Epithelial cell of proximal tubule (primary cell): ENCODE results near the gene KIAA0586. TPM values are rescaled to one million over a fixed set of nuclear protein-coding genes. Genes with fewer than 3 reads are reported as not detected.

ENCODE experiments used
- DNase-seq: peaks from one replicate; pipeline ENCODE4 v3.0.0-alpha.2; 2011; ENCODE audit warnings: low read depth
- H3K4me3 ChIP-seq: 2 replicates; pipeline ENCODE4 v1.5.1; 2011; ENCODE audit warnings: low read depth, mild to moderate bottlenecking, low read length
- total RNA-seq: library from RNA; depleted of rRNA; stranded (reverse); fragments of >200 nt; gene quantifications from 2 replicates; pipeline ENCODE4 v1.2.3, GENCODE V29; 2015
- TF ChIP-seq, protein P1 (sequence below): conservative IDR thresholded peaks from 2 replicates; pipeline ENCODE4 v1.5.1; 2012; ENCODE audit warnings: low read depth, mild to moderate bottlenecking, low read length

KIAA0586 gene
- total RNA-seq, 1 donor from 2014 or later: 11.2 TPM

DNA sequence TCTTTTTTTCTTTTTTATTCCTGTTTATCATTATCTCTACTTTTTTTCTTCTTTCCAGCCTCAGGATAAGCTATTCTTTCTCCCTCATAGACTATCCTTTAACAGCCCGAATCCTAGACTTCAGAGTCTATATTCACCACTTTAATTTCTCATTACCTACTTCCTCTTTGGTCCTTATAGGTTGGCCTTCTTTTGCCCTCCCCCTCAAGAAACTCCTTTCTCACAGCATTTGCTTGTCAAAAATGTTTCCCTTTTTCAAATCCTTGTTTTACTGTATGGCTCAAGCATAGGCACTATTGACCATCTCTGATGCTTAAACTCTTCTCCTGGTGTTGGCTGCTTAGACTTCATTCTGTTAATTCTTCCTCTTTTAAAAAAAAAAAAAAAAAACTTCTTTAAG lies 52.5 kb downstream of the KIAA0586 start:
- TF ChIP-seq, protein P1, sequence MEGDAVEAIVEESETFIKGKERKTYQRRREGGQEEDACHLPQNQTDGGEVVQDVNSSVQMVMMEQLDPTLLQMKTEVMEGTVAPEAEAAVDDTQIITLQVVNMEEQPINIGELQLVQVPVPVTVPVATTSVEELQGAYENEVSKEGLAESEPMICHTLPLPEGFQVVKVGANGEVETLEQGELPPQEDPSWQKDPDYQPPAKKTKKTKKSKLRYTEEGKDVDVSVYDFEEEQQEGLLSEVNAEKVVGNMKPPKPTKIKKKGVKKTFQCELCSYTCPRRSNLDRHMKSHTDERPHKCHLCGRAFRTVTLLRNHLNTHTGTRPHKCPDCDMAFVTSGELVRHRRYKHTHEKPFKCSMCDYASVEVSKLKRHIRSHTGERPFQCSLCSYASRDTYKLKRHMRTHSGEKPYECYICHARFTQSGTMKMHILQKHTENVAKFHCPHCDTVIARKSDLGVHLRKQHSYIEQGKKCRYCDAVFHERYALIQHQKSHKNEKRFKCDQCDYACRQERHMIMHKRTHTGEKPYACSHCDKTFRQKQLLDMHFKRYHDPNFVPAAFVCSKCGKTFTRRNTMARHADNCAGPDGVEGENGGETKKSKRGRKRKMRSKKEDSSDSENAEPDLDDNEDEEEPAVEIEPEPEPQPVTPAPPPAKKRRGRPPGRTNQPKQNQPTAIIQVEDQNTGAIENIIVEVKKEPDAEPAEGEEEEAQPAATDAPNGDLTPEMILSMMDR: no peak
- DNase-seq: no peak
- H3K4me3 ChIP-seq: no peak overlapping the region

DNA sequence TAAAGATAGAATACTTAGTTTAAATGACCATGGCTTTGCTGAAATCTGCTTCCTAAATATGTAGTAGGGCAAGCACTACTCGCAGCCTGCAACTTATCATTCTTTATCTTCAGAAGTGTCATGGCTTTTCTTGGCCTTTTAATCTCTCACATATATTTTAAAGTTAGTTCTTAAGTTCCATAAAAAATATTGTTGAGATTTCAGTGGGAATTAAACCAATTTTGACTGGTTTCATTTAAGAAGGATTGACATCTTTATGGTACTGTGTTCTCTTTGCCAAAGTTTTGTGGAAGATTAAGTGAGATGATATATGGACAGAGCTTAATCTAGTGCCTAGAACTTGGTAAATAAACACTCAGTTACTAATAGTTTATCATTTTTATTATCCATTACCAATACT lies 56.7 kb downstream of the KIAA0586 start:
- DNase-seq: no peak
- no peak overlapping the region for H3K4me3 ChIP-seq
- TF ChIP-seq, protein P1: no peak

DNA sequence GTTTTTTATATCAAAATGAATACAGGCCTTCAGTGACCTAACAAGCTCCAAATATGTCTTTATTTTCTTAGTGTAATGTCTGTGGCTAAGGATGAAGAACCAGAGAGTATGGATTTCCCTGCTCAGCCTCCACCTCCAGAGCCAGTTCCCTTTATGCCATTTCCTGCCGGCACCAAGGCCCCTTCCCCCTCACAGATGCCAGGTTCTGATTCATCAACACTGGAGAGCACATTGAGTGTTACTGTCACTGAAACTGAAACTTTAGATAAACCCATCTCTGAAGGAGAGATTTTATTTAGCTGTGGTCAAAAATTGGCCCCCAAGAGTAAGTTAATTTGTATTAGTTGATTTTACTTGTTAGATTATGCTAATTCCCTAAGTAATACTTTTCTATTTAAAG lies 61.0 kb downstream of the KIAA0586 start:
- no peak overlapping the region for H3K4me3 ChIP-seq
- peak; percentile 4 for DNase-seq
- TF ChIP-seq, protein P1: no peak

DNA sequence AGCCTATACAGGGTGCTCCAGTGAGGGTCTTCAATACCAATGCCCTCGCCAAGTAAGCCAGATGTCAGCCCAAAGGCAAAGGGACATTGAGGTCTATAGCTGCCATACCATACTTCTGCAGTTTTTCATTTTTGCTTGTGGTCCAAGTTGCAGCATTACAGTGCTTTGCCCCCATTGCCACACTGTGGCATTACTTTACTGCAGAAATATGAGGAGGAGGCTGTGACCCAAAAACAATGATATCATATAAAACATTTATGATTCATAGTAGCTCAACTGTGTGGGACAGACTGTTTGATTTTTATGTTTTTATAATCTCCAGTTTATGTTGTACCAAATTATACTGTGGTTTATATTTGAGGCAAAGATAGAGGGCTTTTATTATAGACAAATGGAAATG lies 64.1 kb downstream of the KIAA0586 start:
- TF ChIP-seq, protein P1: no peak
- no peak for DNase-seq
- H3K4me3 ChIP-seq: no peak overlapping the region

DNA sequence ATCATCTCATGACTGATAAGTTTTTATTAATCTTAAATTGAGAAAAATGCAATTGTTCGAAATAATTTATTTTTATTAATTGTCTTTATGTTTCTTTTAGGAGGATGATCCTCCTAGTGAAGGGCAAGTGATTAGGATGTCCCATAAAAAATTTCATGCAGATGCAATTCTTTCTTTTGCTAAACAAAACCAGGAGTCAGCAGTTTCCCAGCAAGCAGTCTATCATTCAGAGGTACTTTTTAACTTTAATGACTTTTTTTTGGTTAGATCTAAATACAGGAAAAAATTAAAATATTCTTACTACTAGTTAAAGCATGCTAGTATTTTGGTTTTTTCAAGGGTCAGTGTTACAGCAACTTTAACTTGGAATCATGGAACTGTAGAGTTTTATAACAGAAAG lies 64.5 kb downstream of the KIAA0586 start:
- no peak for DNase-seq
- no peak overlapping the region for H3K4me3 ChIP-seq
- TF ChIP-seq, protein P1: no peak

DNA sequence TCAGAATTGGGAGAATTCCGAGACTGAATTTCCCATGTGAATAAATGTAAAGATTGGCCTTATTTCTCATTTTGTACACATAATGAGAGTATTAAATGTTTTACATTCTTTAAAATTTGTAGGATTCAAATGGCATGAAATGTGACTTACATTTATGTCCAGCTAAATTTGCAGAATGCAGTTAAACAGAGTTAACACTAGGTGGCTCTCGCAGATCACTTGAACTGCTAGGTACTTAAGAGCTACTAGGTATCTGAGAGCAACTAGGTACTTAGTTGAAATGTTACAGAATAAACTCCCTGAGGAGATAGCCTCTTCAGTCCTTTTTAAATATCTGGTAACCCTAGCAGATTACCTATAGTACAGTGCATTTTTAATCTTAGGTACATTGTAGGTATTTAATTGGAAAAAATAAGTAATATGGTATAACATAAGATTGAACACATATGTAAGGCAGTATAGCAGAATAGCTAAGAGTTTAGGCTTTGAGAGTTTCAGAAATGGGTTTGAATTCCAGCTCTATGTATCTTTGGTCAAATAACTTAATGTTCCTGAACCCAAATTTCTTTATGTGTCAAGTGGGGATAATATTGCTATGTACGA lies 73.8 kb downstream of the KIAA0586 start:
- DNase-seq: peak; percentile 38
- no peak overlapping the region for H3K4me3 ChIP-seq
- TF ChIP-seq, protein P1: peak; percentile 88

DNA sequence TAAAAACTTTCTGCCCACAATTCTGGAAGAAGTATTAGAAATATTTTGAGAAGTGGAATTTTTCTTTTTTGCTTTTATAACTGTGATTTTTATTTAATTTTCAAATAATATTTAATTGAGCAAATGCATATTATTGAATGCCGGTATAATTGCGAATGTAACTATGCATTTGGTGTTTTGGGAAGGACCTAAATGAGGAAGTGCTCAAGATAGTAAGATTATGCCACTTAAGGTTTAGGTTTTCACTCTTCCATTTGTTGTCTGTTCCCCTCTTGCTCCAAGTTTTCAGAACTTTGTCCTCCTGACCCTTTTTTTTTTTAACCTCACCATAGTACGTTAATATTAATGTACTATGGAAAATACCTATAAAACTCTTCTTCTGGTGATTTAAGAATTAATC lies 85.8 kb downstream of the KIAA0586 start:
- TF ChIP-seq, protein P1: no peak
- DNase-seq: no peak
- no peak overlapping the region for H3K4me3 ChIP-seq
